ENCODE measurements around the gene SGF29. TPM values are rescaled to one million over a fixed set of nuclear protein-coding genes. Genes with fewer than 3 reads are reported as not detected.
"Not testable (repeated sequence)": the region's sequence is repeated elsewhere in the genome, so short reads cannot be mapped to it uniquely, and the experiment has no call there.

The SGF29 gene
- total and polyA plus RNA-seq, 2 donors: 30.3 to 34.7 TPM

GRCh38 chr16:28520672-28521071 is 33.0 kb upstream of the SGF29 start:
- WGBS: 88% methylated on average over 7 of the region's 7 CpGs
- no peak for DNase-seq (ENCODE audit: low read depth in 6 of 9, low spot score in 9 of 9)
- Histone ChIP-seq H3K4me1 (ENCODE audit: control insufficient read depth in 2 of 2, insufficient read depth in 2 of 2, low read length in 2 of 2) (no peaks in the 10 kb centered on the region), H3K9me3 (ENCODE audit: control insufficient read depth in 2 of 2, insufficient read depth in 1 of 2, low read length in 1 of 2) (no peaks in the 10 kb centered on the region), H3K27me3 (ENCODE audit: control insufficient read depth in 2 of 2, insufficient read depth in 1 of 2, low read length in 1 of 2) (no peaks in the 10 kb centered on the region), H3K27ac (ENCODE audit: low read depth in 1 of 2, low read length in 1 of 2) (no peak overlapping the region), H3K36me3 (ENCODE audit: control insufficient read depth in 2 of 2, insufficient read depth in 2 of 2, low read length in 1 of 2) (no peaks in the 10 kb centered on the region), H3K4me3 (ENCODE audit: low read length in 2 of 2) (no peak overlapping the region)

- no peak overlapping the region for H3K4me3 ChIP-seq (ENCODE audit: low read length in 2 of 2)
- no peaks in the 10 kb centered on the region for H3K36me3 ChIP-seq (ENCODE audit: control insufficient read depth in 2 of 2, insufficient read depth in 2 of 2, low read length in 1 of 2)
- no peaks in the 10 kb centered on the region for H3K4me1 ChIP-seq (ENCODE audit: control insufficient read depth in 2 of 2, insufficient read depth in 2 of 2, low read length in 2 of 2)
- WGBS: 97% methylated on average over 6 of the region's 6 CpGs
- no peak for DNase-seq (ENCODE audit: low read depth in 6 of 9, low spot score in 9 of 9)
- H3K9me3 ChIP-seq (ENCODE audit: control insufficient read depth in 2 of 2, insufficient read depth in 1 of 2, low read length in 1 of 2): no peaks in the 10 kb centered on the region
- no peaks in the 10 kb centered on the region for H3K27me3 ChIP-seq (ENCODE audit: control insufficient read depth in 2 of 2, insufficient read depth in 1 of 2, low read length in 1 of 2)
- H3K27ac ChIP-seq (ENCODE audit: low read depth in 1 of 2, low read length in 1 of 2): no peak overlapping the region
These were observed 32.3 kb upstream of the SGF29 start for GRCh38 chr16:28521436-28521835.

GRCh38 chr16:28522792-28523191 is 30.9 kb upstream of the SGF29 start:
- no peaks in the 10 kb centered on the region for H3K27me3 ChIP-seq (ENCODE audit: control insufficient read depth in 2 of 2, insufficient read depth in 1 of 2, low read length in 1 of 2)
- DNase-seq (ENCODE audit: low read depth in 6 of 9, low spot score in 9 of 9): no peak
- H3K27ac ChIP-seq (ENCODE audit: low read depth in 1 of 2, low read length in 1 of 2): no peak overlapping the region
- H3K4me3 ChIP-seq (ENCODE audit: low read length in 2 of 2): no peak overlapping the region
- no peaks in the 10 kb centered on the region for H3K9me3 ChIP-seq (ENCODE audit: control insufficient read depth in 2 of 2, insufficient read depth in 1 of 2, low read length in 1 of 2)
- H3K36me3 ChIP-seq (ENCODE audit: control insufficient read depth in 2 of 2, insufficient read depth in 2 of 2, low read length in 1 of 2): no peaks in the 10 kb centered on the region
- WGBS: 85% methylated on average over 11 of the region's 11 CpGs
- no peaks in the 10 kb centered on the region for H3K4me1 ChIP-seq (ENCODE audit: control insufficient read depth in 2 of 2, insufficient read depth in 2 of 2, low read length in 2 of 2)

GRCh38 chr16:28524681-28525171 is 29.0 kb upstream of the SGF29 start:
- DNase-seq (ENCODE audit: low read depth in 6 of 9, low spot score in 9 of 9): no peak
- Histone ChIP-seq H3K36me3 (ENCODE audit: control insufficient read depth in 2 of 2, insufficient read depth in 2 of 2, low read length in 1 of 2) (no peaks in the 10 kb centered on the region), H3K27ac (ENCODE audit: low read depth in 1 of 2, low read length in 1 of 2) (no peak overlapping the region), H3K27me3 (ENCODE audit: control insufficient read depth in 2 of 2, insufficient read depth in 1 of 2, low read length in 1 of 2) (no peaks in the 10 kb centered on the region), H3K4me1 (ENCODE audit: control insufficient read depth in 2 of 2, insufficient read depth in 2 of 2, low read length in 2 of 2) (no peaks in the 10 kb centered on the region), H3K9me3 (ENCODE audit: control insufficient read depth in 2 of 2, insufficient read depth in 1 of 2, low read length in 1 of 2) (no peaks in the 10 kb centered on the region), H3K4me3 (ENCODE audit: low read length in 2 of 2) (no peak overlapping the region)
- WGBS: 88% methylated on average over 6 of the region's 6 CpGs

- Histone ChIP-seq H3K36me3 (ENCODE audit: control insufficient read depth in 2 of 2, insufficient read depth in 2 of 2, low read length in 1 of 2) (no peaks in the 10 kb centered on the region), H3K4me3 (ENCODE audit: low read length in 2 of 2) (no peak overlapping the region), H3K9me3 (ENCODE audit: control insufficient read depth in 2 of 2, insufficient read depth in 1 of 2, low read length in 1 of 2) (no peaks in the 10 kb centered on the region), H3K27me3 (ENCODE audit: control insufficient read depth in 2 of 2, insufficient read depth in 1 of 2, low read length in 1 of 2) (no peaks in the 10 kb centered on the region), H3K27ac (ENCODE audit: low read depth in 1 of 2, low read length in 1 of 2) (no peak overlapping the region), H3K4me1 (ENCODE audit: control insufficient read depth in 2 of 2, insufficient read depth in 2 of 2, low read length in 2 of 2) (no peaks in the 10 kb centered on the region)
- whole genome bisulfite sequencing: 97% methylated on average over 11 of the region's 11 CpGs
- DNase-seq (ENCODE audit: low read depth in 6 of 9, low spot score in 9 of 9): no peak
These were observed 27.3 kb upstream of the SGF29 start for GRCh38 chr16:28526201-28527099.

GRCh38 chr16:28527100-28527785 is 26.5 kb upstream of the SGF29 start:
- not testable (repeated sequence) for H3K36me3 ChIP-seq (ENCODE audit: control insufficient read depth in 2 of 2, insufficient read depth in 2 of 2, low read length in 1 of 2); H3K9me3 ChIP-seq (ENCODE audit: control insufficient read depth in 2 of 2, insufficient read depth in 1 of 2, low read length in 1 of 2); DNase-seq (ENCODE audit: low read depth in 6 of 9, low spot score in 9 of 9); H3K4me1 ChIP-seq (ENCODE audit: control insufficient read depth in 2 of 2, insufficient read depth in 2 of 2, low read length in 2 of 2); H3K4me3 ChIP-seq (ENCODE audit: low read length in 2 of 2); H3K27ac ChIP-seq (ENCODE audit: low read depth in 1 of 2, low read length in 1 of 2); H3K27me3 ChIP-seq (ENCODE audit: control insufficient read depth in 2 of 2, insufficient read depth in 1 of 2, low read length in 1 of 2)
- 95% methylated on average over 7 of the region's 7 CpGs for WGBS

GRCh38 chr16:28527985-28528384 is 25.7 kb upstream of the SGF29 start:
- Histone ChIP-seq H3K9me3 (ENCODE audit: control insufficient read depth in 2 of 2, insufficient read depth in 1 of 2, low read length in 1 of 2) (no peaks in the 10 kb centered on the region), H3K27me3 (ENCODE audit: control insufficient read depth in 2 of 2, insufficient read depth in 1 of 2, low read length in 1 of 2) (no peaks in the 10 kb centered on the region), H3K4me3 (ENCODE audit: low read length in 2 of 2) (no peak overlapping the region), H3K27ac (ENCODE audit: low read depth in 1 of 2, low read length in 1 of 2) (no peak overlapping the region), H3K4me1 (ENCODE audit: control insufficient read depth in 2 of 2, insufficient read depth in 2 of 2, low read length in 2 of 2) (no peaks in the 10 kb centered on the region), H3K36me3 (ENCODE audit: control insufficient read depth in 2 of 2, insufficient read depth in 2 of 2, low read length in 1 of 2) (no peaks in the 10 kb centered on the region)
- no peak for DNase-seq (ENCODE audit: low read depth in 6 of 9, low spot score in 9 of 9)
- 93% methylated on average over 5 of the region's 5 CpGs for WGBS

- Histone ChIP-seq H3K27me3 (ENCODE audit: control insufficient read depth in 2 of 2, insufficient read depth in 1 of 2, low read length in 1 of 2) (no peaks in the 10 kb centered on the region), H3K9me3 (ENCODE audit: control insufficient read depth in 2 of 2, insufficient read depth in 1 of 2, low read length in 1 of 2) (no peaks in the 10 kb centered on the region), H3K36me3 (ENCODE audit: control insufficient read depth in 2 of 2, insufficient read depth in 2 of 2, low read length in 1 of 2) (no peaks in the 10 kb centered on the region), H3K4me1 (ENCODE audit: control insufficient read depth in 2 of 2, insufficient read depth in 2 of 2, low read length in 2 of 2) (no peaks in the 10 kb centered on the region), H3K4me3 (ENCODE audit: low read length in 2 of 2) (no peak overlapping the region), H3K27ac (ENCODE audit: low read depth in 1 of 2, low read length in 1 of 2) (no peak overlapping the region)
- DNase-seq (ENCODE audit: low read depth in 6 of 9, low spot score in 9 of 9): no peak
- WGBS: 96% methylated on average over 5 of the region's 5 CpGs
These were observed 25.3 kb upstream of the SGF29 start for GRCh38 chr16:28528463-28528867.

- H3K27ac ChIP-seq (ENCODE audit: low read depth in 1 of 2, low read length in 1 of 2): no peak overlapping the region
- no peaks in the 10 kb centered on the region for H3K36me3 ChIP-seq (ENCODE audit: control insufficient read depth in 2 of 2, insufficient read depth in 2 of 2, low read length in 1 of 2)
- H3K4me1 ChIP-seq (ENCODE audit: control insufficient read depth in 2 of 2, insufficient read depth in 2 of 2, low read length in 2 of 2): no peaks in the 10 kb centered on the region
- no peak overlapping the region for H3K4me3 ChIP-seq (ENCODE audit: low read length in 2 of 2)
- DNase-seq (ENCODE audit: low read depth in 6 of 9, low spot score in 9 of 9): no peak
- H3K27me3 ChIP-seq (ENCODE audit: control insufficient read depth in 2 of 2, insufficient read depth in 1 of 2, low read length in 1 of 2): no peaks in the 10 kb centered on the region
- H3K9me3 ChIP-seq (ENCODE audit: control insufficient read depth in 2 of 2, insufficient read depth in 1 of 2, low read length in 1 of 2): no peaks in the 10 kb centered on the region
These were observed 24.6 kb upstream of the SGF29 start for GRCh38 chr16:28529124-28529523.

Data from thymus (tissue), 11 donors.